Pancreas (tissue), 10 donors: ENCODE results near the gene GLIS2. TPM values are rescaled to one million over a fixed set of nuclear protein-coding genes. Genes with fewer than 3 reads are reported as not detected.

Experiments
- ATAC-seq, 4 donors: fragments of 200-7000 bp; cut with Tn5 transposase; one replicate each; pipeline versions ENCODE4 v1.8.0 to v1.9.1; 2020; ENCODE audit warnings: mild to moderate bottlenecking in 4 of 4, moderate library complexity in 4 of 4
- DNase-seq, 6 donors: peaks; one replicate each; pipeline ENCODE4 v3.0.0-alpha.2; 2020
- FAIRE-seq: peaks from 2 replicates; lab custom pipeline; 2012; peaks lifted over from hg19 to GRCh38; lab: Jason Lieb, UNC
- H3K27ac ChIP-seq, 4 donors: fragments of 200-600 bp; sonication (generic); 1 replicate in 3 of 4; 2 replicates in 1 of 4; pipeline versions ENCODE4 v1.5.0 to v1.8.0; 2020
- H3K27me3 ChIP-seq, 4 donors: fragments of 200-600 bp; one replicate each; pipeline ENCODE4 v1.8.0; 2021
- H3K36me3 ChIP-seq, 3 donors: fragments of 200-600 bp; sonication (generic) in 1 of 3; one replicate each; pipeline versions ENCODE4 v1.5.0 to v1.8.0; 2020 to 2021
- H3K4me1 ChIP-seq, 3 donors: fragments of 200-600 bp; one replicate each; pipeline ENCODE4 v1.8.0; 2021
- H3K4me3 ChIP-seq, 4 donors: fragments of 200-600 bp; sonication (generic) in 2 of 4; one replicate each; pipeline versions ENCODE4 v1.5.0 to v1.8.0; 2020 to 2021
- H3K9me3 ChIP-seq, 4 donors: fragments of 200-600 bp; one replicate each; pipeline ENCODE4 v1.8.0; 2021
- CTCF ChIP-seq, 4 donors: fragments of 200-600 bp; sonication (generic) in 3 of 4; IDR thresholded peaks; one replicate each; pipeline versions ENCODE4 v1.5.0 to v1.8.0; 2021; ENCODE audit warnings: antibody characterized with exemption in 4 of 4
- WGBS, 2 donors: extraction: QIAGEN DNeasy Blood & Tissue Kit; methylation state at CpG; one replicate each; pipeline ENCODE4 v1.1.7; 2013; 5-methylcytosine and 5-hydroxymethylcytosine counted together
- intact Hi-C, 3 donors: fragments of 100-400 bp; cut with DNase I; formaldehyde crosslinking; loops; one replicate each; pipeline versions ENCODE4 v1.11.1 to v1.14.2; 2022
- polyA plus RNA-seq, 2 donors: library from polyadenylated mRNA; stranded (reverse); fragments of 200-250 nt; gene quantifications; one replicate each; pipeline ENCODE4 v1.2.3, GENCODE V29; 2013
- total RNA-seq, 6 donors: library from RNA; stranded (reverse); fragmentation: NEBNext Ultra II Directional in 4 of 6; extraction: Animal tissue kit (Norgen Biotek cat#: 25700) in 4 of 6; gene quantifications; one replicate each; pipeline versions ENCODE4 v1.2.1 to v1.2.4, GENCODE V29; 2021 to 2023
- donor health status: healthy with polysubstance abuse.
- donor health status: DM: no; HTN: no; CAD: no; lungs with moderate emphysema.
- donor health status: DM: no; HTN: no; CAD: no.
- donor health status: control.
- donor health status: control.
- donor health status: Bipolar disorder and iron deficiency.
- donor health status: DM: yes; HTN: yes; CAD: no.
- donor health status: DM: no; HTN: no; CAD: no.
- donor health status: DM: no; HTN: no; CAD: no.
- donor health status: DM: yes; HTN: yes; CAD: no.

The GLIS2 gene
- total and polyA plus RNA-seq, 8 donors = 5.5 to 15.1 (median 10.9) TPM

DNA sequence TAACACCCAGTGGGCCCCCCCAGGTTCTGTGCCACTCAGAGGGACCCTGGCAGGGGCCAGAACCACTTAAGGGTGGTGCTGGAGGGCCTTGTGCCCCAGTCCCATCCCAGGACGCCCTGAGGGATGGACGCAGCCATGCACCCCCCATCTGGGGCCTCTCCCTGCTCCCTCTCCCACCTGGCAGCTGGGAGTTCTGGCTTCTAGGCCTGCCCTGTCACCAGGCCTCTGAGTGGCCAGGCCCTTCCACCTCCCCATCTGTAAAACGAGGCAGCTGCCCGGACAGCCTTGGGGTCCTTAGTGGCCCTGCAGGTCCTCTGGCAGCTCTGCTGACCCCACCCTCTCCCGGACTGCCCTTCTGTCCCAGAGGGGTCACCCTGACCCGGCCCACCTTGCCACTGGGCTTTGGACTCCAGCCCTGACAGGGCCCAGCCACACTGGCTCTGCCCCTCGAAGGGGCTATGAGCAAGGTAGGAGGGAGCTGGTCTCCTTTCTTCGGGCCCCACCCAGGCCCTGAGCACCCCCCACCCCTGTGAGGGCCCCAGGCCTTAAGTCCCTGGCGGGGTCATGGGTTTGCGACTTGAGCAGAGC is 22.9 kb downstream of the GLIS2 start:
- no peak overlapping the region for H3K4me3 ChIP-seq
- FAIRE-seq = no peak
- ATAC-seq = no peak
- 87 to 88% methylated on average over 9 to 10 of the region's 10 CpGs for WGBS, 2 donors
- H3K27ac ChIP-seq = no peak overlapping the region
- peak in 3 of 6 donors; percentile 35 to 76 (median 52) for DNase-seq
- TF ChIP-seq CTCF (IDR thresholded peaks at IDR 0.05) = no peak
- intact Hi-C loops = loop anchor here in 2 of 3 donors (5.0 to 10.0 kb wide), 2 partner anchors 54 to 132 kb away; no protein-coding TSS in a partner anchor
- H3K36me3 ChIP-seq = peaks cover 0 to 19% (median 0%) of the 10 kb centered on the region in 3 donors
- no peaks in the 10 kb centered on the region for H3K27me3 ChIP-seq
- H3K9me3 ChIP-seq = no peaks in the 10 kb centered on the region
- no peaks in the 10 kb centered on the region for H3K4me1 ChIP-seq

DNA sequence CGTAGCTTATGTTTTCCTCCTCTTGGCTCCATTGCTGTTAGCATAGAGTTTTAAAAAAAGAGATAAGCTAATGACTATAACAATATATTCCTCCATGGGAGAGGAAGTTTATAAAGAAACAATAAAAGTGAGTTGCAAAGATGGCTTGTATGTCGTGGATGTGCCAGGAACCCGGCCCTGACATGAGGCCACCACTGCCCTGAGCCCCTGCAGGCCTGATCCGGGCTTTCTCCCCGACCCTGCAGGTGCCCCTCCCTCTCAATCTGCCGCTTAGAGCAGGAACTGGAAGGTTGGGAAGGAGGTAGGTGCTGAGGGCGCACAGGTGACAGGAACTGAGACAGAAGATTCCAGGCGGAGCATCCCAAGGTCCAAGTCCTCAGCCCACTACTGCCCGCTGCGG is 23.6 kb downstream of the GLIS2 start:
- FAIRE-seq = no peak
- no peak for DNase-seq
- WGBS, 2 donors = 81 to 85% methylated on average over 10 of the region's 10 CpGs
- no peak for ATAC-seq
- Histone ChIP-seq H3K27me3 (no peaks in the 10 kb centered on the region), H3K9me3 (no peaks in the 10 kb centered on the region), H3K27ac (no peak overlapping the region), H3K36me3 (peaks cover 0 to 19% (median 0%) of the 10 kb centered on the region in 3 donors), H3K4me1 (no peaks in the 10 kb centered on the region), H3K4me3 (no peak overlapping the region)
- TF ChIP-seq CTCF (IDR thresholded peaks at IDR 0.05) = no peak
- intact Hi-C loops = loop anchor here in 2 of 3 donors (5.0 to 10.0 kb wide), 2 partner anchors 55 to 132 kb away; no protein-coding TSS in a partner anchor

DNA sequence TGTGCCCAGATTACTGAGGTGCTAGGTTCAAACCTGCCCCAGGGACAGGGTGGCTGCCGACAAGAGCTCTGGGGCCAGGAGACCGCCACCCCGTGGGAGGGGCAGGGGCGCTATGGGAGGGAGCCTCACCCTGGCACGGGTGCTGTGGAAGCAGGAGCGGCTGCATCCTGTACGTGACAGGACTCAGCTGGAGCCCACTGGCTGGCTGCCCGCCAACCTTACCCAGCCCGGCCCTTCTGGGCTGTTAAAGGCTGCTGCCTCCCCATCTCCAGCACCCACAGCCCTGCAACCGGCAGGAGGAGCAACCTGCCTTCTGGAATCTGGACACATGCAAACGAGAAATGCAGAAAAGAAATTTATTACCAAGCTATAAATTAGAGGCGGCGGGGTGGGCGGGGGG is 24.0 kb downstream of the GLIS2 start:
- no peaks in the 10 kb centered on the region for H3K27me3 ChIP-seq
- FAIRE-seq (no peak), DNase-seq (peak in 3 of 6 donors; percentile 60 to 80 (median 64)), ATAC-seq (peak in 2 of 4 donors; percentile 6 to 8)
- peaks cover 0 to 19% (median 0%) of the 10 kb centered on the region in 3 donors for H3K36me3 ChIP-seq
- intact Hi-C loops = loop anchor here in 2 of 3 donors (5.0 to 10.0 kb wide), 2 partner anchors 55 to 133 kb away; no protein-coding TSS in a partner anchor
- no peak overlapping the region for H3K27ac ChIP-seq
- TF ChIP-seq CTCF (IDR thresholded peaks at IDR 0.05) = no peak
- no peaks in the 10 kb centered on the region for H3K9me3 ChIP-seq
- peaks cover 0 to under 1% (median 0%) of the 10 kb centered on the region in 3 donors for H3K4me1 ChIP-seq
- 64 to 76% methylated on average over 14 of the region's 14 CpGs for WGBS, 2 donors
- H3K4me3 ChIP-seq = no peak overlapping the region

GRCh38 chr16:4340443-4340842 is 24.6 kb downstream of the GLIS2 start:
- H3K27me3 ChIP-seq = no peaks in the 10 kb centered on the region
- no peak for TF ChIP-seq CTCF (IDR thresholded peaks at IDR 0.05)
- DNase-seq = no peak
- H3K4me1 ChIP-seq = peaks cover under 1 to 6% (median 1%) of the 10 kb centered on the region in 3 donors
- ATAC-seq = no peak
- H3K9me3 ChIP-seq = no peaks in the 10 kb centered on the region
- H3K4me3 ChIP-seq = no peak overlapping the region
- no peak for FAIRE-seq
- H3K27ac ChIP-seq = no peak overlapping the region
- intact Hi-C loops = no loop called here
- peaks cover 0 to 19% (median 0%) of the 10 kb centered on the region in 3 donors for H3K36me3 ChIP-seq
- 92 to 97% methylated on average over 6 of the region's 6 CpGs for WGBS, 2 donors

- no peak for FAIRE-seq
- H3K9me3 ChIP-seq = no peaks in the 10 kb centered on the region
- no peak for TF ChIP-seq CTCF (IDR thresholded peaks at IDR 0.05)
- WGBS, 2 donors = 93 to 97% methylated on average over 13 of the region's 13 CpGs
- ATAC-seq = no peak
- H3K4me3 ChIP-seq = no peak overlapping the region
- intact Hi-C loops = no loop called here
- no peak overlapping the region for H3K27ac ChIP-seq
- H3K36me3 ChIP-seq = peaks cover 0 to 19% (median 0%) of the 10 kb centered on the region in 3 donors
- no peak for DNase-seq
- H3K4me1 ChIP-seq = peaks cover 7 to 14% (median 9%) of the 10 kb centered on the region in 3 donors
- H3K27me3 ChIP-seq = no peaks in the 10 kb centered on the region
Measured at GRCh38 chr16:4341250-4341649, 25.4 kb downstream of the GLIS2 start.
